ACC112 (cell line): ENCODE data around the gene MAT2A.
A peak's percentile ranks its signal among the peaks of the same experiment; 100 is the strongest.

ENCODE experiments used
- H2AFZ ChIP-seq: fragments of 200-600 bp; sonication (generic); one replicate; pipeline ENCODE4 v1.6.0; 2017; ENCODE audit warnings: antibody characterized with exemption, low read length; ENCODE audit not compliant: unreplicated experiment
- H3K27ac ChIP-seq: fragments of 200-600 bp; sonication (generic); 2 replicates; pipeline ENCODE4 v1.5.1; 2014; ENCODE audit warnings: low read depth, mild to moderate bottlenecking, antibody characterized with exemption, low read length, moderate library complexity
- H3K27me3 ChIP-seq: fragments of 200-600 bp; sonication (generic); 2 replicates; pipeline ENCODE4 v1.6.1; 2014; ENCODE audit warnings: mild to moderate bottlenecking, antibody characterized with exemption, low read length, moderate library complexity, mixed read lengths; ENCODE audit not compliant: insufficient read depth
- H3K36me3 ChIP-seq: fragments of 200-600 bp; sonication (generic); 2 replicates; pipeline ENCODE4 v1.6.1; 2016; ENCODE audit warnings: mild to moderate bottlenecking, antibody characterized with exemption, low read length, moderate library complexity, mixed read lengths; ENCODE audit not compliant: insufficient read depth
- H3K4me1 ChIP-seq: fragments of 200-600 bp; sonication (generic); one replicate; pipeline ENCODE4 v1.6.1; 2016; ENCODE audit warnings: low read length, mixed read lengths; ENCODE audit not compliant: insufficient read depth, unreplicated experiment, control insufficient read depth
- H3K4me3 ChIP-seq: fragments of 200-600 bp; sonication (generic); 2 replicates; pipeline ENCODE4 v1.5.1; 2014; ENCODE audit warnings: mild to moderate bottlenecking, low read depth, low read length
- H3K79me2 ChIP-seq: fragments of 200-600 bp; sonication (generic); one replicate; pipeline ENCODE4 v1.6.0; 2016; ENCODE audit warnings: low read length; ENCODE audit not compliant: control insufficient read depth, unreplicated experiment, insufficient read depth

MAT2A gene

DNA sequence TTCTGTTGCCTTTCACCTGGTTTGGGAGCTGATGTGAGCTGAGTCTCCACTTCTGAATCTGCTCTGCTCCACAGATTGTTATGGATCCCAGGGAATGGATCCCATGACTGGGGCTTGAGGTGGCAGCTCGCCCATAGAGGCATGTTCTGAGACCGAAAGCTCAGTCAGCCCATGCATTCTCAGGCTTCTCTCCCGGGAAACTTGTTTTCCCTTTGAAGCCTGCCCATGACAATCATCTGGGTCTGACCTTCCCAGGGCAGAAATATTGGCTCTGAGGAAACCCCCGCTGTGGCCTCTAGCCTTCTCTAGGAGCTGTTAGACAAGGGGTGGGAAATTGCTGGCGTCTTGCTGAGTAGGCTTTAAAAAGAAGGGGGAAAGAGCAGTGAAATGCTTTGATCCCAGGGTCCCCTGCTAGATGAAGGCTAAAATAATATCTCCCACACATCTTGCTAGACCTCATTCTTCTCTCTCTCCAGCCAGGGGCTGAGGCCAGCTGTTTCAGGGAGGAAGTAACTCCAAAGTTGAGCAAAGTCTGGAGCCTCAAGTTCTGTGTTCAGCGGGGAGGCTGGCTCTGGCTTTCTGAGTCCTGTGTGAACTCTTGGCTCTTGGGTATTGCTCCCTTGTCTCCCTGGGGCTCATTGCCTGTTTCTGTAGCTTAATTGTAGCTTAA, 40.4 kb downstream of the MAT2A start:
- H3K4me3 ChIP-seq, result no peak overlapping the region
- no peak overlapping the region for H3K27ac ChIP-seq
- H3K79me2 ChIP-seq, result peaks cover 3% of the 10 kb centered on the region
- no peaks in the 10 kb centered on the region for H3K36me3 ChIP-seq
- no peak overlapping the region for H2AFZ ChIP-seq
- no peaks in the 10 kb centered on the region for H3K27me3 ChIP-seq
- peaks cover 6% of the 10 kb centered on the region for H3K4me1 ChIP-seq

DNA sequence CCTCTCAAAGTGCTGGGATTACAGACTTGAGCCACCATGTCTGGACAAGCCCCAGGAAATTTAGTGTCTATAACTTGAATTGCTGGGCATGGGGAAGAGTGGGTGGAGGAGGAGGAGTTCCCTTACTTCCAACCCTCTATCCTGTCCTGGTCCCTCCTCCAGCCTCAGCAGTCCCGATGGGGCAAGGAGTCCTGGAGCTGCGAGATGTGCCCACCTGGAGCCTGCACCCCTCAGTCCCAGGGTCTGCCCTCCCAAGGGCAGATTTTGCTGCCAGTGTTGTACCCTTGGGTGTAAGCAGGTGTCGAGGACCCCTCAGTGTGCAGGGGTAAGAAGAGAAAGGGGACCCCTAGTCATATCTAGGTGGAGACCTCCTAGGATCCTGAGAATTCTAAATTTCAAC, 41.2 kb downstream of the MAT2A start:
- peaks cover 11% of the 10 kb centered on the region for H3K4me1 ChIP-seq
- H3K36me3 ChIP-seq, result no peaks in the 10 kb centered on the region
- H3K27me3 ChIP-seq, result no peaks in the 10 kb centered on the region
- H3K79me2 ChIP-seq, result peaks cover 3% of the 10 kb centered on the region
- no peak overlapping the region for H3K4me3 ChIP-seq
- no peak overlapping the region for H2AFZ ChIP-seq
- H3K27ac ChIP-seq, result no peak overlapping the region

DNA sequence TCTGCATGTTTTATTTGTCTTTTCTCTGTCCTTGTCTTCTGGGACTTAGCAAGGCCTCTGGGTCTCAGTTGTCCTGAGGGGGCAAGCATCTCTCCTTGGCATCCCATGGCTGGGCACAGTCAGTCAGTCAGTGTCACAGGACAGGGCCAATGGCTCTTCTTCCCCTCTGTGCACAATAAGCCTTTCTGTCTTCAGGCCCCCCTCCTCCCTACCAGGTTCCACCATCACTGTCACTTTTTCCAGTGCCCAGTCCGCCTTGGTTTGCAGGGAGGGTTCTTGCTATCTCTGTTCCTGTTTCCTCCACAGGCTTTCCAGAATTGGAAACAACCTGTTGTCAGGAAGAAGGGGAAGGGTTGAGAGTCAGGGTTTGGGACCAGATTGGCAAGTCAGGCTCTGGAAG, 43.5 kb downstream of the MAT2A start:
- no peaks in the 10 kb centered on the region for H3K27me3 ChIP-seq
- no peak overlapping the region for H3K27ac ChIP-seq
- H2AFZ ChIP-seq, result no peak overlapping the region
- H3K36me3 ChIP-seq, result no peaks in the 10 kb centered on the region
- H3K79me2 ChIP-seq, result peaks cover 3% of the 10 kb centered on the region
- peaks cover 23% of the 10 kb centered on the region for H3K4me1 ChIP-seq
- no peak overlapping the region for H3K4me3 ChIP-seq

DNA sequence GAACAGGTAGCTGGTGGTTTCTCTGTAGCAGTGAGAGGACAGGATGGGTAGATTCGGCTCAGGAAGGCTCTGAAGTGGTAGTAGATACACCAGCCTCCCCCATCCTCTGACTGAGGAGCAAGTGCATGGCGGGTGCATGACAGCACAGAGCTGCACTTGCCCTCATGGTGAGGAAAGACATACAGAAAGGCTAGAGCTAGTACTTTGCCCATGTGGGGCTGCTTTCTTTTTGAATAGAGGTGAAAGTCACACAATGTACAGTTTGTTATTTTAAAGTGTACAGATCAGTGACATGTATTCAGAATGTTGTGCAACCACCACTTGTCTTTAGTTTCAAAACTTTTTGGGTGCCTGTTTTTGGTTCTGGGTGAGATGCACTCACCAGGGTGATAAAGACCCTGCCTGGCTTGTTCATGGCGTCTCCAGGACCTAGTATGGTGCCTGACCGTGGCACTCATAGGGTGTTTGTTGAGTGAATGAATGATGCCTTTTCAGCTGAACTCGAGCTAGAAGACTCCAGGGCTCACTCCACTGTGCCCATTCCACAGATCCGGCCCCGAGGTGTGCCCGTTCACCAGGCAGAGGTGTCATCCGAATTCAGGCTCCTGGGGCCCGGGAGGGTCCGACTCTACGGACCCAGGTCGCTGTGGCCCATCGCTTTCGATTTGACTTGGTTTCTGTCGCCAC, 44.8 kb downstream of the MAT2A start:
- peaks cover 8% of the 10 kb centered on the region for H3K79me2 ChIP-seq
- peak overlapping the region; percentile 64 for H3K27ac ChIP-seq
- H3K27me3 ChIP-seq, result no peaks in the 10 kb centered on the region
- no peaks in the 10 kb centered on the region for H3K36me3 ChIP-seq
- peak overlapping the region; percentile 61 for H2AFZ ChIP-seq
- peak overlapping the region; percentile 94 for H3K4me3 ChIP-seq
- H3K4me1 ChIP-seq, result peaks cover 30% of the 10 kb centered on the region

GRCh38 chr2:85584354-85584856, 45.4 kb downstream of the MAT2A start, which contains the start of gene VAMP5:
Gene VAMP5, plus strand, starts transcription at chr2:85584431. Its CDS starts 60 bp downstream, at chr2:85584491.
- no peaks in the 10 kb centered on the region for H3K36me3 ChIP-seq
- peak within 1 kb of the TSS; percentile 84 for H2AFZ ChIP-seq
- H3K79me2 ChIP-seq, result peaks cover 8% of the 10 kb centered on the region
- peak within 1 kb of the TSS; percentile 94 for H3K4me3 ChIP-seq
- H3K27ac ChIP-seq, result peak within 1 kb of the TSS; percentile 64
- no peaks in the 10 kb centered on the region for H3K27me3 ChIP-seq
- peaks cover 33% of the 10 kb centered on the region for H3K4me1 ChIP-seq

GRCh38 chr2:85584857-85585780, 46.2 kb downstream of the MAT2A start:
- Histone ChIP-seq H3K27me3 (no peaks in the 10 kb centered on the region), H3K79me2 (peaks cover 8% of the 10 kb centered on the region), H3K4me3 (peak overlapping the region; percentile 94), H3K4me1 (peaks cover 40% of the 10 kb centered on the region), H2AFZ (peak overlapping the region; percentile 84), H3K27ac (peak overlapping the region; percentile 64), H3K36me3 (no peaks in the 10 kb centered on the region)

DNA sequence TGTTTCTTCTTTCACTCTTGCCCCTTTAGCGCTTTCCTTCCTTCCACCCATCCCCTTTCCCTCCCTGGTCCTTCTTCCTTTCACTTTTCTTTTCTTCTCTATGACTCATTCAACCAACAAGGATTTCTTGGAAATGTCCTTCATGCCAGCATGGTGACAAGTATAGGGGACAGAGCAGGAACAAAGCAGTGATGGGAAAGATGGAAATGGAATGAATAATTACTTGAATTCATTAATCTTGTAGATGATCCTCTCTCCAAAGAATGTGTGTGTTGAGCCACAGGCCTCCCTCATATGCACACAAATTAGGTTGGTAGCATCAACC, 46.8 kb downstream of the MAT2A start:
- Histone ChIP-seq H3K27me3 (no peaks in the 10 kb centered on the region), H3K4me3 (peak overlapping the region; percentile 94), H3K27ac (peak overlapping the region; percentile 64), H2AFZ (no peak overlapping the region), H3K36me3 (no peaks in the 10 kb centered on the region), H3K4me1 (peaks cover 47% of the 10 kb centered on the region), H3K79me2 (peaks cover 8% of the 10 kb centered on the region)

DNA sequence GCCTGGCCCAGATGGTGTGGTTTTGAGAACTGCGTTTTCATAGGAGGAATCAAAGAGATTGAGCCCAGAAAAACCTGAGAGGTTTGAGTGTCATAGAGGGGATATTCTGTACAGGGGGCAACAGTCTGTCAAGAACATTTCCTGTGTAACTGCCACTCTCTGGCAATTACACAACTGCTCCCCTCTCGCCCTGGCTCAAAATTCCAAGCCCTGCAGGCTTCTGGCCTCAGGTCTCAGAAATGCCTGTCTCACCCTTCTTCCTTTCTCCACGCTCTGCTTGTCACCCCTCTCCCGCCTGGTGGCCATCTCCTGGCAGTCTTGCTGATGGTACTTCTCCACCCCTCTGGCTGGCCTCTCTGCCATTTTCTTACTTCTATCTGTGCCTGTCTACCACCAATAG, 49.3 kb downstream of the MAT2A start:
- Histone ChIP-seq H3K4me1 (peaks cover 55% of the 10 kb centered on the region), H3K27me3 (no peaks in the 10 kb centered on the region), H3K27ac (no peak overlapping the region)

GRCh38 chr2:85588645-85589044, 49.7 kb downstream of the MAT2A start:
- no peaks in the 10 kb centered on the region for H3K36me3 ChIP-seq
- H3K27ac ChIP-seq, result no peak overlapping the region
- H3K4me1 ChIP-seq, result peaks cover 53% of the 10 kb centered on the region
- no peak overlapping the region for H2AFZ ChIP-seq
- H3K27me3 ChIP-seq, result no peaks in the 10 kb centered on the region
- peaks cover 12% of the 10 kb centered on the region for H3K79me2 ChIP-seq
- no peak overlapping the region for H3K4me3 ChIP-seq

More for the DNA sequence above, 49.3 kb downstream of the MAT2A start:
- Histone ChIP-seq H3K36me3 (no peaks in the 10 kb centered on the region), H2AFZ (no peak overlapping the region), H3K4me3 (no peak overlapping the region), H3K79me2 (peaks cover 12% of the 10 kb centered on the region)

DNA sequence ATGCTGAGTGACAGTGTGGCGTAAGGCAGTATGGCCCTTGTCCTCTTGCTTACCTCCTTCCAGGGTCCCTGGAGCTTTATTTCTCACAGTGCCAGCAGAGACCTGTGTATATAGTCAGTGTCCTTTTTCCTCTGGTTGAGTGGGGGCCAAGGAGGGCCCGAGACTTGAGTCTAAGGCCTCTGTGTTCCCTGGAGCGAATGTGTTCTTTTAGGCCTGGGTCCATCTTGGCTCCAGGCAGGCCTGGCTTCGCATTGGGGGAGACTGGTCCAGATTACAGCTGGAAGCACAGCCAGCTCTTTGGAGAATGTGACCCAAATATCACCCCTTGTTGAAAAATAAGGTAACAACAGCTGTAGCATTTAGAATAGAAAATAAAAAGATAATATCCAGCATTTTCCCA, 50.2 kb downstream of the MAT2A start:
- H3K4me1 ChIP-seq, result peaks cover 51% of the 10 kb centered on the region
- no peaks in the 10 kb centered on the region for H3K36me3 ChIP-seq
- H3K4me3 ChIP-seq, result no peak overlapping the region
- H3K27me3 ChIP-seq, result no peaks in the 10 kb centered on the region
- no peak overlapping the region for H2AFZ ChIP-seq
- H3K79me2 ChIP-seq, result peaks cover 9% of the 10 kb centered on the region
- peak overlapping the region; percentile 86 for H3K27ac ChIP-seq
